Calu3 (cell line): ENCODE measurements around the gene FBXO33. TPM values are rescaled to one million over a fixed set of nuclear protein-coding genes. Genes with fewer than 3 reads are reported as not detected.

Source experiments
- BruUV-seq: library from RNA; stranded (reverse); fragments of 400-500 nt; replicated peaks from 2 replicates; lab custom pipeline; 2021; lab: Mats Ljungman, UMichigan
- CTCF ChIA-PET: fragments of 300-600 bp; sonication (Branson Sonifier 250); formaldehyde crosslinking; loops from one replicate; lab custom pipeline; 2022; ENCODE audit warnings: antibody characterized with exemption; lab: Charles Lee
- DNase-seq: peaks from one replicate; pipeline ENCODE4 v3.0.0; 2022
- H3K27ac Mint-ChIP-seq: one replicate; pipeline ENCODE4 v1.8.0; 2022; ENCODE audit warnings: mixed read lengths; ENCODE audit not compliant: unreplicated experiment
- H3K27me3 Mint-ChIP-seq: one replicate; pipeline ENCODE4 v1.8.0; 2022; ENCODE audit warnings: mixed read lengths; ENCODE audit not compliant: unreplicated experiment
- H3K36me3 Mint-ChIP-seq: one replicate; pipeline ENCODE4 v1.8.0; 2022; ENCODE audit warnings: mild to moderate bottlenecking, moderate library complexity, mixed read lengths; ENCODE audit not compliant: insufficient read depth, unreplicated experiment
- H3K4me1 Mint-ChIP-seq: one replicate; pipeline ENCODE4 v1.8.0; 2022; ENCODE audit warnings: mild to moderate bottlenecking, low read depth, mixed read lengths; ENCODE audit not compliant: unreplicated experiment
- H3K4me3 Mint-ChIP-seq: one replicate; pipeline ENCODE4 v1.8.0; 2022; ENCODE audit warnings: mild to moderate bottlenecking, low read depth, moderate library complexity, mixed read lengths; ENCODE audit not compliant: unreplicated experiment
- H3K9me3 Mint-ChIP-seq: one replicate; pipeline ENCODE4 v1.8.0; 2022; ENCODE audit warnings: low read depth, mixed read lengths; ENCODE audit not compliant: unreplicated experiment
- intact Hi-C: fragments of 100-400 bp; cut with micrococcal nuclease; formaldehyde crosslinking; loops from one replicate; pipeline ENCODE4 v1.10.0; 2022; ENCODE audit not compliant: unreplicated experiment
- total RNA-seq: library from RNA; stranded (reverse); gene quantifications from 2 replicates; pipeline ENCODE4 v1.2.3, GENCODE V29; 2022
- TF ChIP-seq, protein P1 (sequence below): fragments of 200-600 bp; IDR thresholded peaks from one replicate; pipeline ENCODE4 v1.8.0; 2022; ENCODE audit warnings: antibody characterized with exemption; ENCODE audit not compliant: unreplicated experiment

Gene FBXO33
- total RNA-seq, 1 experiment from 2014 or later, result 8.6 TPM

DNA sequence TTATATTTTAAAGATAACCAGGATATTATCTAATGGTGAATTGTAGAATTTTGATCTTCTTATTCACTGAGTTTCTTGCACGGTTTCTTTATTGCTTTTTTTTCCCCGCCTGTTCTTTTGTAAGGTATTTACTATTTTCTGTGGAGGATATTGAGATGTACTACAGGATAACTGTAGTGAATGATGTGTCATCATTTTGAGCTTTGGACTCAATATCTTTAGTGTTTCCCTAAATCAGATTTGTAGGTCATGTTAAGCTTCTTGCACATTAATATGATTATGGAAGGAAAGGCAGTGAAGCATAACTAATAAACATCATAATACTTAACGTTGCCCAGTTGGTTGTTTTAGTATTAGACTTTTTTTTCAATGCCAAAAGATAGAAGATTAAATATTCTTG lies 81.4 kb downstream of the FBXO33 start:
- no peak for DNase-seq
- no TSS peak for BruUV-seq
- H3K9me3 Mint-ChIP-seq, result no peaks in the 10 kb centered on the region
- intact Hi-C loops, result no loop called here
- peaks cover 13% of the 10 kb centered on the region for H3K36me3 Mint-ChIP-seq
- H3K4me3 Mint-ChIP-seq, result no peak overlapping the region
- H3K27ac Mint-ChIP-seq, result no peak overlapping the region
- TF ChIP-seq, protein P1, sequence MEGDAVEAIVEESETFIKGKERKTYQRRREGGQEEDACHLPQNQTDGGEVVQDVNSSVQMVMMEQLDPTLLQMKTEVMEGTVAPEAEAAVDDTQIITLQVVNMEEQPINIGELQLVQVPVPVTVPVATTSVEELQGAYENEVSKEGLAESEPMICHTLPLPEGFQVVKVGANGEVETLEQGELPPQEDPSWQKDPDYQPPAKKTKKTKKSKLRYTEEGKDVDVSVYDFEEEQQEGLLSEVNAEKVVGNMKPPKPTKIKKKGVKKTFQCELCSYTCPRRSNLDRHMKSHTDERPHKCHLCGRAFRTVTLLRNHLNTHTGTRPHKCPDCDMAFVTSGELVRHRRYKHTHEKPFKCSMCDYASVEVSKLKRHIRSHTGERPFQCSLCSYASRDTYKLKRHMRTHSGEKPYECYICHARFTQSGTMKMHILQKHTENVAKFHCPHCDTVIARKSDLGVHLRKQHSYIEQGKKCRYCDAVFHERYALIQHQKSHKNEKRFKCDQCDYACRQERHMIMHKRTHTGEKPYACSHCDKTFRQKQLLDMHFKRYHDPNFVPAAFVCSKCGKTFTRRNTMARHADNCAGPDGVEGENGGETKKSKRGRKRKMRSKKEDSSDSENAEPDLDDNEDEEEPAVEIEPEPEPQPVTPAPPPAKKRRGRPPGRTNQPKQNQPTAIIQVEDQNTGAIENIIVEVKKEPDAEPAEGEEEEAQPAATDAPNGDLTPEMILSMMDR, result no peak
- CTCF ChIA-PET, result no interaction called here
- H3K27me3 Mint-ChIP-seq, result no peaks in the 10 kb centered on the region
- H3K4me1 Mint-ChIP-seq, result no peaks in the 10 kb centered on the region

Other genes starting within 250 kb of the FBXO33 start
- 49.1 and 52.8 TPM in 2 replicates for gene MIA2, start 198.5 kb downstream of the FBXO33 start, total RNA-seq